Heart right ventricle (tissue), 16 donors: ENCODE data around the gene DMRTA2. TPM values are rescaled to one million over a fixed set of nuclear protein-coding genes. Genes with fewer than 3 reads are reported as not detected.

Source experiments
- ATAC-seq, 8 donors: fragments of 200-7000 bp; cut with Tn5 transposase; one replicate each; pipeline ENCODE4 v1.9.1; 2020; ENCODE audit warnings: mild to moderate bottlenecking in 8 of 8, moderate library complexity in 8 of 8, moderate number of reproducible peaks in 1 of 8
- DNase-seq, 2 donors: peaks; one replicate each; pipeline ENCODE4 v3.0.0-alpha.2; 2020
- H3K27ac ChIP-seq, 10 donors: fragments of 200-600 bp; sonication (generic) in 2 of 10; one replicate each; pipeline versions ENCODE4 v1.5.0 to v1.8.0; 2020 to 2022; ENCODE audit warnings: mild to moderate bottlenecking in 3 of 10
- H3K27me3 ChIP-seq, 7 donors: fragments of 200-600 bp; one replicate each; pipeline ENCODE4 v1.8.0; 2021 to 2022; ENCODE audit warnings: mild to moderate bottlenecking in 2 of 7
- H3K36me3 ChIP-seq, 9 donors: fragments of 200-600 bp; sonication (generic) in 1 of 9; one replicate each; pipeline versions ENCODE4 v1.5.0 to v1.8.0; 2020 to 2022; ENCODE audit warnings: mild to moderate bottlenecking in 2 of 9
- H3K4me1 ChIP-seq, 9 donors: fragments of 200-600 bp; sonication (generic) in 1 of 9; one replicate each; pipeline versions ENCODE4 v1.5.0 to v1.8.0; 2020 to 2022; ENCODE audit warnings: mild to moderate bottlenecking in 4 of 9
- H3K4me3 ChIP-seq, 10 donors: fragments of 200-600 bp; sonication (generic) in 2 of 10; one replicate each; pipeline versions ENCODE4 v1.5.0 to v1.8.0; 2020 to 2022; ENCODE audit warnings: mild to moderate bottlenecking in 7 of 10, moderate library complexity in 2 of 10
- H3K9me3 ChIP-seq, 11 donors: fragments of 200-600 bp in 10 of 11; sonication (generic) in 2 of 11; one replicate each; pipeline versions ENCODE4 v1.5.0 to v1.8.0; 2013 to 2022; ENCODE audit warnings: mild to moderate bottlenecking in 2 of 11, control low read depth in 1 of 11, moderate library complexity in 1 of 11
- WGBS, 2 donors: extraction: QIAGEN DNeasy Blood & Tissue Kit; methylation state at CpG; one replicate each; pipeline ENCODE4 v1.1.7; 2013; ENCODE audit warnings: inconsistent platforms in 1 of 2; 5-methylcytosine and 5-hydroxymethylcytosine counted together
- intact Hi-C, 10 donors: fragments of 100-400 bp; cut with DNase I; formaldehyde crosslinking; loops; one replicate each; pipeline versions ENCODE4 v1.11.1 to v1.14.2; 2022
- polyA plus RNA-seq, 2 donors: library from polyadenylated mRNA; stranded (reverse); fragments of 200-250 nt; gene quantifications; one replicate each; pipeline ENCODE4 v1.2.3, GENCODE V29; 2013
- total RNA-seq, 10 donors: library from RNA; stranded (reverse); fragmentation: NEBNext Ultra II Directional in 3 of 10; extraction: Animal tissue kit (Norgen Biotek cat#: 25700) in 3 of 10; gene quantifications; one replicate each; pipeline versions ENCODE4 v1.2.1 to v1.2.4, GENCODE V29; 2021 to 2023
- TF ChIP-seq, protein P1 (sequence below), 9 donors: fragments of 200-600 bp; sonication (generic) in 2 of 9; IDR thresholded peaks; one replicate each; pipeline versions ENCODE4 v1.5.0 to v1.8.0; 2021 to 2022; ENCODE audit warnings: antibody characterized with exemption in 9 of 9, mild to moderate bottlenecking in 5 of 9, moderate library complexity in 1 of 9
- donor health status: Arrhythmogenic right ventricular cardiomyopathy.
- donor health status: ischemic (EF 13 %, LVEDD 7.1; RV severe dilation, severe dysfunction).
- donor health status: healthy with polysubstance abuse.
- donor health status: DM: no; HTN: yes; CAD: no.
- donor health status: DM: no; HTN: no; CAD: no.
- donor health status: ischemic (EF 25% LVEDD 6.9; RV normal size, moderate dysfunction).
- donor health status: ischemic (EF 25% LVEDD 5.7; RV mildly dilated, moderate dysfunction).
- donor health status: healthy.
- donor health status: DM: yes; HTN: yes; CAD: no.
- donor health status: Ischemic cardiomyopathy.
- donor health status: ischemic (EF 35%, LVEDD 5.7; RV mildly dilated, moderate dysfunction).
- donor health status: nonischemic (EF 11% LVEDD 7.7; RV severe dilation, severe dysfunction).
- donor health status: DM: yes; HTN: yes; CAD: no.
- donor health status: PGD.
- donor health status: ischemic (EF 29% LVEDD 5.4; RV normal size, mild dysfunction).
- donor health status: nonischemic (EF 23%, LVEDD 6.1; RV moderate dilation, normal function).

The DMRTA2 gene
- total and polyA plus RNA-seq, 12 donors, result 0.09 TPM; not detected in 10

DNA sequence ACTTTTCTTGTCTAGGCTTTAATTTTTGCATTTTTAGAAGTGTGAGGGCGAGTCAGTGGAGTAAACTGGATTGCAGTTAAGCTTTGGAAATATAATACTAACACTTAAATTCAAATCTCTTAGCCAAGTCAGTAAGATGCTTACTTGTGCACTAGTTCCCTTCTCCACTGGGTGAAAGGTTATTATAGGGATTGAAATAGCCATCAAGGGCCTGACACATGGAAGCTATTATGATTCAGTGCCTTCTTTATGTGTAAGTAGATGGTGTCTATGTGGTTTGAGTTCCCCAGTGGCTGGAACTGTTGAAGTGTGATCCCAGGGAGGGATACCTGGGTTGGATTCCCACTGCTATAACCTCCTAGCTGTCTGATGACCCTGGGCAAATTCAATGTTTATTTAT, 24.7 kb upstream of the DMRTA2 start:
- Histone ChIP-seq H3K27me3 (no peaks in the 10 kb centered on the region), H3K9me3 (no peaks in the 10 kb centered on the region), H3K4me3 (no peak overlapping the region), H3K4me1 (no peaks in the 10 kb centered on the region), H3K36me3 (peaks cover 0 to 21% (median 0%) of the 10 kb centered on the region in 9 donors), H3K27ac (no peak overlapping the region)
- intact Hi-C loops, result no loop called here
- ATAC-seq (no peak), DNase-seq (no peak)
- 99 to 100% methylated on average over 1 of the region's 1 CpG for WGBS, 2 donors
- TF ChIP-seq, protein P1, sequence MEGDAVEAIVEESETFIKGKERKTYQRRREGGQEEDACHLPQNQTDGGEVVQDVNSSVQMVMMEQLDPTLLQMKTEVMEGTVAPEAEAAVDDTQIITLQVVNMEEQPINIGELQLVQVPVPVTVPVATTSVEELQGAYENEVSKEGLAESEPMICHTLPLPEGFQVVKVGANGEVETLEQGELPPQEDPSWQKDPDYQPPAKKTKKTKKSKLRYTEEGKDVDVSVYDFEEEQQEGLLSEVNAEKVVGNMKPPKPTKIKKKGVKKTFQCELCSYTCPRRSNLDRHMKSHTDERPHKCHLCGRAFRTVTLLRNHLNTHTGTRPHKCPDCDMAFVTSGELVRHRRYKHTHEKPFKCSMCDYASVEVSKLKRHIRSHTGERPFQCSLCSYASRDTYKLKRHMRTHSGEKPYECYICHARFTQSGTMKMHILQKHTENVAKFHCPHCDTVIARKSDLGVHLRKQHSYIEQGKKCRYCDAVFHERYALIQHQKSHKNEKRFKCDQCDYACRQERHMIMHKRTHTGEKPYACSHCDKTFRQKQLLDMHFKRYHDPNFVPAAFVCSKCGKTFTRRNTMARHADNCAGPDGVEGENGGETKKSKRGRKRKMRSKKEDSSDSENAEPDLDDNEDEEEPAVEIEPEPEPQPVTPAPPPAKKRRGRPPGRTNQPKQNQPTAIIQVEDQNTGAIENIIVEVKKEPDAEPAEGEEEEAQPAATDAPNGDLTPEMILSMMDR (IDR thresholded peaks at IDR 0.05), result no peak

DNA sequence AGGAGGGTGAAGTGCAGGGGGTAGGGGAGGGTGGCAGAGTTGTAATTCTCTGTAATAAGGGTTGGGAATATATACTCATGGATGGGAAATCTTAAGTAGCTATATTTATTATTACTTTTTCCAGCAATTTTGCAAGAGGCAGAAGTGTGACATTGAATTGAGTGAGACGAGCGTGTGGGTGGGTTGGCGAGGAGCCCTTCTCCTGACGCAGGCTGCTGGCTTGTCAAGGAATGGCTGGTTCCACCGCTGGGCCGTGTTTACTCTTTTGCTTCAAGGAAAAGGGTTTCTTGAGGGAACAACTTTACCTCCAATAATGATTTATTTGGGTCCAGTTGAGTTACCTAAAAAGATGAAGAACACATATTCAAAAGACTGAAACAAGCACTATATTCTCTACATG, 17.9 kb upstream of the DMRTA2 start:
- 92 to 95% methylated on average over 6 of the region's 6 CpGs for WGBS, 2 donors
- no peak for DNase-seq
- intact Hi-C loops, result no loop called here
- no peaks in the 10 kb centered on the region for H3K27me3 ChIP-seq
- H3K4me1 ChIP-seq, result no peaks in the 10 kb centered on the region
- peaks cover 0 to 51% (median 18%) of the 10 kb centered on the region in 9 donors for H3K36me3 ChIP-seq
- TF ChIP-seq, protein P1 (IDR thresholded peaks at IDR 0.05), result no peak
- H3K4me3 ChIP-seq, result no peak overlapping the region
- no peak for ATAC-seq
- no peaks in the 10 kb centered on the region for H3K9me3 ChIP-seq
- no peak overlapping the region for H3K27ac ChIP-seq

DNA sequence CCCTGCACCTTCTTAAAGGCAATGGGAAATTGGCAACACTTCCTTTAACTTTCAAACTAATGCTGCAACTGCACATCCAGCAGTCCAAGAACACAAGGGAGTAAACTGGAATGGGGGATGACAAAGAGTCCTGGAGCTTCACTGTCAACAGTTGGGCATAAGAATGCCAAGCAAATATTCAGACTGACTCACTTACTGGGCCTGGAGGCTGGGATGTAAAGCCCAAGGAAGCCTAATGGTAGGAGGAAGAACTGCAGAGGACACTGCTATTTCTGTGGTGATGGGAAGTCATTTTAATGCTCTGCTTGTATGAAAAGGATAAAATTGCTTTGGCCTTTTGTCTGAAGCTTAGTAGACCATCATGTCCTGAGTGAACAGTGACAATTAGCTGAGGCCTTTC, 15.7 kb upstream of the DMRTA2 start:
- Histone ChIP-seq H3K4me3 (no peak overlapping the region), H3K36me3 (peaks cover 0 to 51% (median 18%) of the 10 kb centered on the region in 9 donors), H3K9me3 (no peaks in the 10 kb centered on the region), H3K27ac (no peak overlapping the region), H3K4me1 (no peaks in the 10 kb centered on the region), H3K27me3 (no peaks in the 10 kb centered on the region)
- ATAC-seq (no peak), DNase-seq (no peak)
- TF ChIP-seq, protein P1 (IDR thresholded peaks at IDR 0.05), result no peak
- intact Hi-C loops, result no loop called here

GRCh38 chr1:50436489-50436888, 13.2 kb upstream of the DMRTA2 start:
- Histone ChIP-seq H3K9me3 (no peaks in the 10 kb centered on the region), H3K36me3 (peaks cover 0 to 42% (median 18%) of the 10 kb centered on the region in 9 donors), H3K4me1 (no peaks in the 10 kb centered on the region), H3K27ac (no peak overlapping the region), H3K4me3 (no peak overlapping the region), H3K27me3 (peaks cover 0 to 20% (median 7%) of the 10 kb centered on the region in 7 donors)
- WGBS, 2 donors, result 83% methylated on average over 6 of the region's 6 CpGs
- TF ChIP-seq, protein P1 (IDR thresholded peaks at IDR 0.05), result no peak
- no peak for DNase-seq
- intact Hi-C loops, result no loop called here
- ATAC-seq, result no peak
